Occipital lobe (tissue), 2 donors: ENCODE measurements around the gene ST6GALNAC6. TPM values are rescaled to one million over a fixed set of nuclear protein-coding genes. Genes with fewer than 3 reads are reported as not detected.
A peak's percentile ranks its signal among the peaks of the same experiment; 100 is the strongest.

Source experiments
- DNase-seq: peaks from one replicate; lab custom pipeline; 2025; lab: John Stamatoyannopoulos, UW
- total RNA-seq: library from RNA; depleted of rRNA; stranded (reverse); fragments of >200 nt; gene quantifications from one replicate; pipeline ENCODE4 v1.2.3, GENCODE V29; 2014

The ST6GALNAC6 gene
- total RNA-seq, 1 donor from 2014 or later: 31.8 TPM

- peak; percentile 94 for DNase-seq
Measured at GRCh38 chr9:127916720-127917581, 17.5 kb upstream of the ST6GALNAC6 start, which contains the start of gene ST6GALNAC4. ST6GALNAC4 (minus strand) TSS chr9:127917041; CDS start chr9:127916419, 622 bp downstream.

GRCh38 chr9:127915801-127916719, 16.7 kb upstream of the ST6GALNAC6 start:
- DNase-seq: no peak

- DNase-seq: no peak
Measured at GRCh38 chr9:127915325-127915752, 15.9 kb upstream of the ST6GALNAC6 start.

- DNase-seq: no peak
Measured at GRCh38 chr9:127913682-127914081, 14.3 kb upstream of the ST6GALNAC6 start.

GRCh38 chr9:127912882-127913281, 13.5 kb upstream of the ST6GALNAC6 start:
- no peak for DNase-seq

- DNase-seq: no peak
Measured at GRCh38 chr9:127912296-127912695, 12.9 kb upstream of the ST6GALNAC6 start.

- DNase-seq: no peak
Measured at GRCh38 chr9:127910613-127911205, 11.3 kb upstream of the ST6GALNAC6 start.

- no peak for DNase-seq
Measured at GRCh38 chr9:127909839-127910273, 10.5 kb upstream of the ST6GALNAC6 start.

GRCh38 chr9:127908660-127908926, 9.2 kb upstream of the ST6GALNAC6 start:
- no peak for DNase-seq

- no peak for DNase-seq
Measured at GRCh38 chr9:127907867-127908659, 8.7 kb upstream of the ST6GALNAC6 start.

- no peak for DNase-seq
Measured at GRCh38 chr9:127905788-127906191, 6.4 kb upstream of the ST6GALNAC6 start.

- no peak for DNase-seq
Measured at GRCh38 chr9:127905004-127905728, 5.8 kb upstream of the ST6GALNAC6 start.

GRCh38 chr9:127904561-127905003, 5.2 kb upstream of the ST6GALNAC6 start:
- no peak for DNase-seq

- no peak for DNase-seq
Measured at GRCh38 chr9:127903557-127904475, 4.4 kb upstream of the ST6GALNAC6 start.

GRCh38 chr9:127898433-127899127, 823 bp downstream of the ST6GALNAC6 start:
- no peak for DNase-seq

GRCh38 chr9:127897193-127897692, 2.2 kb downstream of the ST6GALNAC6 start:
- peak; percentile 73 for DNase-seq

GRCh38 chr9:127896395-127897192, 2.8 kb downstream of the ST6GALNAC6 start:
- DNase-seq: no peak
